ENCODE results near the gene GBX2. TPM values are rescaled to one million over a fixed set of nuclear protein-coding genes. Genes with fewer than 3 reads are reported as not detected.

Gene GBX2
- total RNA-seq, 1 donor from 2014 or later: not detected

DNA sequence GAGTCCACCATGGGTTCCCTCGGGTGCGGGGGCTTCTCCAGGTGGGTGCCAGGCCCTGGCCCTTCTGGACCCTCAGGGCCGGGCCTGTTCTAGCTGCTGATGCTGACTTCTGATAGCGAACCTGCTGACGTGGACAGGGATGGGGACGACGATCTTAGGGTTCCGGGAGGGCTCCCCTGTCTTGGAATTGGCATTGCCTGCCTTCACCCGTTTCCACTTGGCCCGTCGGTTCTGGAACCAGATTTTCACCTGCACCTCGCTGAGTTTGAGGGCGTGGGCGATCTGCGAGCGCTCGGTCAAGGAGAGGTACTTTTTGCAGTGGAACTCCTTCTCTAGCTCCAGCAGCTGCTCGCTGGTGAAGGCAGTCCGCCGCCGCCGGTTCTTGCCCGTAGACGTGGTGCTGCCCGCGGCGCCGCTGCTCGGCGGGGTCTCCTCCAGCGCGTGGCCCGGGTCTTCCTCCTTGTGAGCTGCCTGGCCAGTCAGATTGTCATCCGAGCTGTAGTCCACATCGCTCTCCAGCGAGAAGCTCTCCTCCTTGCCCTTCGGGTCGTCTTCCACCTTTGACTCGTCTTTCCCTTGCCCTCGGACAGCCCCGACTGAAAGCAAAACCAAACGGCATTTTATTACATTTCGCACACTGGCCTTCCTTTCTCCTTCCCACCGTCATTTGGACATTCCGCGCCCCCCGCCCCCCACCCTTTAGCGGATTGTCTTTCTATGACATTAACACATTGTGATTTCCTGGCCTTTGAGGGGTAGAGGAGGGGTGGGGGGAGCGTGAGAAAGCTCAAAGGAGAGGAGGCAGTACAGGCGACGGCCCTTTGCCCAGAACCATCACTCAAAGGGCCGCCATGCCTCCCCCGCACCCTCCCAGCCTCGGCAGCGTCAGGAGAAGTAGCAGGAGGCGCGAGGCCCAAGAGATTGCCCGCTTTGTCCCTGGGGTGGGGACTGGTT lies 2.1 kb downstream of the GBX2 start:
- intact Hi-C loops (cut with DNase I): no loop called here
- Histone ChIP-seq H3K4me1 (peaks cover 34% of the 10 kb centered on the region), H3K9me3 (no peaks in the 10 kb centered on the region), H3K36me3 (no peaks in the 10 kb centered on the region), H3K27me3 (peaks cover 100% of the 10 kb centered on the region), H3K4me3 (peak overlapping the region; percentile 19), H3K27ac (no peak overlapping the region)
- peak; percentile 70 for DNase-seq
- TF ChIP-seq, protein P1, sequence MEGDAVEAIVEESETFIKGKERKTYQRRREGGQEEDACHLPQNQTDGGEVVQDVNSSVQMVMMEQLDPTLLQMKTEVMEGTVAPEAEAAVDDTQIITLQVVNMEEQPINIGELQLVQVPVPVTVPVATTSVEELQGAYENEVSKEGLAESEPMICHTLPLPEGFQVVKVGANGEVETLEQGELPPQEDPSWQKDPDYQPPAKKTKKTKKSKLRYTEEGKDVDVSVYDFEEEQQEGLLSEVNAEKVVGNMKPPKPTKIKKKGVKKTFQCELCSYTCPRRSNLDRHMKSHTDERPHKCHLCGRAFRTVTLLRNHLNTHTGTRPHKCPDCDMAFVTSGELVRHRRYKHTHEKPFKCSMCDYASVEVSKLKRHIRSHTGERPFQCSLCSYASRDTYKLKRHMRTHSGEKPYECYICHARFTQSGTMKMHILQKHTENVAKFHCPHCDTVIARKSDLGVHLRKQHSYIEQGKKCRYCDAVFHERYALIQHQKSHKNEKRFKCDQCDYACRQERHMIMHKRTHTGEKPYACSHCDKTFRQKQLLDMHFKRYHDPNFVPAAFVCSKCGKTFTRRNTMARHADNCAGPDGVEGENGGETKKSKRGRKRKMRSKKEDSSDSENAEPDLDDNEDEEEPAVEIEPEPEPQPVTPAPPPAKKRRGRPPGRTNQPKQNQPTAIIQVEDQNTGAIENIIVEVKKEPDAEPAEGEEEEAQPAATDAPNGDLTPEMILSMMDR (IDR thresholded peaks at IDR 0.05): no peak
- ATAC-seq: no peak

DNA sequence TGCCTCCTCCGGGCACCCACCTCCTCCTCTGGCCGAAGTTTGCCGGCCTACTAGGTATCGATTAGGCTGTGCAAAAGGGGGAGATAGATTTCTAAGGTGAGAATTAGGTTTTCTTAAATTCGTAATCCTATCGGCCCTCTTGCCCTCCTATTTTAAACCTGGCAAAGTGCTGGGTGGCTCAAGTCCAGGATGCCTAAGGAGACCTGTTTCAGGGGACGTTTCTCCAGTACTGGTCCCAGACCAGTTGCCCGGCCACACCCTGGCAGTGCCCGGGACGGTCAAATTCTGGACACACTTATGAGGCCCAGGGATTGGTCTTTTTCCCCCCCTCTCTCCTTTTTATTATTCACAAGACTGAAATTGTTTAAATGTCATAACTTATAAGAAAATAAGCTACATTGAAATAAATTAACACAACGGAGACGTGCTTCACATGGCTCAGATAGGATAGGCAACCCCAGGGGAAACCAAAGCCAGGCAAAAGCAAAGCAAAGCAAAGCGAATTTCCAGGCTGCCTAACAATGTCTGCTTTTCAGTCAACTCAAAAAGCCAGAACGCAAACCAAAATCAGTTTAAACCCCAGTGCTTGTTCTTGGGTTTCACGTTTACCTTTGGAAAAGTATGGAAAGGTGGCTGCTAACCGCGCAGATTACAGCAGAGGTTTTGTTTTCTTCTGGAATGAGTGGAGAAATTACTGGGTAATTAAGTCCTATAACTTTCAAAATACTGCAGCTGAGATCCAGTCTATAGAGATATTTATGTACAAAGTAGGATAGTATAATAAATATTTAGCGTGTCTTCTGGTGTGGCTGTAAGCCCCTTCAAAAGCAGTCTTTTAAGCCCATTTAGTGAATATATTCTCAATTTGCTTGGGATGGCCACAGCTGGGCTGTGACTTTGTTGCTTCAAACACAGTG lies 3.0 kb downstream of the GBX2 start:
- Histone ChIP-seq H3K4me3 (peak overlapping the region; percentile 39), H3K27ac (no peak overlapping the region), H3K36me3 (no peaks in the 10 kb centered on the region), H3K4me1 (peaks cover 34% of the 10 kb centered on the region), H3K27me3 (peaks cover 99% of the 10 kb centered on the region), H3K9me3 (no peaks in the 10 kb centered on the region)
- peak; percentile 30 for DNase-seq
- TF ChIP-seq, protein P1 (IDR thresholded peaks at IDR 0.05): no peak
- intact Hi-C loops (cut with DNase I): no loop called here
- ATAC-seq: no peak

DNA sequence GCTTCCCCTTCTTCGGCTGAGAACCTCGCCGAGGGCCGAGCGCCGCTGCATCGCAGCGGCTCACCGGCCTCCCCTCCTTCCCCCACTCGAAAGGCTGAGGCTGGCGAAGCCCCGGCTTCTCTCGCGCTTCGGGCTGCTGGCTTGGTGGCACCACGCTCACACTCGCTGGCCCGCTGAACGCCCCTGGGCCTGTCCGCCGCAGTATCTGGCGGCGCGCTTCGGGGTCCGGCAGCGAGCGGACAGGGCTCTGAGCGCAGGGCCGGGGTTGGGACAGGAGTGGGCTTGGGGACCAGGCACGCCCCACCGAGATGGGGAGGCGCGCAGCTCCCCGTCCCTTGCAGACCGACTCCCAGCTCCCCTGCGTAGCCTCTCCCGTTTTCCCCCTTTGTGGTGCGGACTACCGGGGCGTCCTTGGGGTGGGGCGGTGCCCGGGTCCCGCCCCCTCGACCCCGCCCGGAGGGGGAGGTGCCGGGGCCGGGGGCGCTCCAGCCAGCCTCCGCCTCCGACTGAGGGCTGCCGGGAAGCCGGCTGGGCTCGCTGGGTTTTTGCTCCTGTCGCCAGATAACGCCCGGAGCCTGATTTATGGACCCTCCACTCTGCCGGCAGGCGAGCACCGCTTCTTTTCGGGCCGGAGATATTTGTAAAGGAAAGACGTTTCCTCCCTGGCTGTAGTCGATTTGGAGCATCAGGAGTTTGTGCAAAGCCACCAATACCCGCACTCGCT lies 3.8 kb downstream of the GBX2 start:
- Histone ChIP-seq H3K27ac (no peak overlapping the region), H3K4me1 (peaks cover 34% of the 10 kb centered on the region), H3K27me3 (peaks cover 97% of the 10 kb centered on the region), H3K4me3 (peak overlapping the region; percentile 39), H3K9me3 (no peaks in the 10 kb centered on the region), H3K36me3 (no peaks in the 10 kb centered on the region)
- ATAC-seq (no peak), DNase-seq (peak; percentile 62)
- intact Hi-C loops (cut with DNase I): no loop called here
- TF ChIP-seq, protein P1 (IDR thresholded peaks at IDR 0.05): no peak

DNA sequence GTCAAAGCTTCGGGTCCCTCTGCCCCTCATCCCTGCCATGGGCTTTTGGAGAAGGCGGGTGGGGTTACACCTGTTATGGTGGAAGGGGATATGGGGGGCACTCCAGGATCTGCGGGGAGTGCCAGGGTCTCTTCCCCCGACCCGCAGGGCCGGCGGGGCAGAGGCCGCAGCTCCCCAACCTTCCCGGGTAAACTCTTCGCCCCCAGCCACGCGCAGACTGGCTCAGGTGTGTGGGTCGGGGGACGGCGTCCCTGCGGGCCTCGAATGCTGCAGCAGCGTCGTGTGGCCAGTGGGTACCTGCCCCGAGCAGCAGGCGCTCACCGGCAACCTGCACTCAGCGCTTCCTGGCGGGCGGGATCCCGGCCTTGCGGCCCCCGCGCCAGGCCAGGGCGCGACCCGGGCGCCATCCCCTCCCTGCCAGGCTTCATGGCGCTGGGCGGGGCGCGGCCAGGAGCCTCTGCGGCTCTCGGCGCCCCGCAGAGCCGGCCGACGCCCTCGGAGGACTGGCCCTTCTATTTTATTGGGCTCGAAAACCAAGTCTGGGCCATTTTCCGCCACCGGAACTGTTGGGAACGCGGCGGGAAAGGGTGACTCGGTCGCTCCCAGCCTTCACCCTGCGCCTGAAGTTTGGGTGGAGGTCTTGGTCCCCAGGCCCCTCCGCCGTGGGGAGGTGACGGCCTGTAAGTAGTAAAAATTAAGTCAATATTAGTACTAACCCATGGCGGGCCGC lies 4.5 kb downstream of the GBX2 start:
- Histone ChIP-seq H3K27ac (no peak overlapping the region), H3K27me3 (peaks cover 97% of the 10 kb centered on the region), H3K9me3 (no peaks in the 10 kb centered on the region), H3K4me3 (peak overlapping the region; percentile 39), H3K4me1 (peaks cover 32% of the 10 kb centered on the region), H3K36me3 (no peaks in the 10 kb centered on the region)
- TF ChIP-seq, protein P1 (IDR thresholded peaks at IDR 0.05): no peak
- DNase-seq (peak; percentile 59), ATAC-seq (no peak)
- intact Hi-C loops (cut with DNase I): no loop called here
